Measurements from ENCODE around the gene PI4KA.

DNA sequence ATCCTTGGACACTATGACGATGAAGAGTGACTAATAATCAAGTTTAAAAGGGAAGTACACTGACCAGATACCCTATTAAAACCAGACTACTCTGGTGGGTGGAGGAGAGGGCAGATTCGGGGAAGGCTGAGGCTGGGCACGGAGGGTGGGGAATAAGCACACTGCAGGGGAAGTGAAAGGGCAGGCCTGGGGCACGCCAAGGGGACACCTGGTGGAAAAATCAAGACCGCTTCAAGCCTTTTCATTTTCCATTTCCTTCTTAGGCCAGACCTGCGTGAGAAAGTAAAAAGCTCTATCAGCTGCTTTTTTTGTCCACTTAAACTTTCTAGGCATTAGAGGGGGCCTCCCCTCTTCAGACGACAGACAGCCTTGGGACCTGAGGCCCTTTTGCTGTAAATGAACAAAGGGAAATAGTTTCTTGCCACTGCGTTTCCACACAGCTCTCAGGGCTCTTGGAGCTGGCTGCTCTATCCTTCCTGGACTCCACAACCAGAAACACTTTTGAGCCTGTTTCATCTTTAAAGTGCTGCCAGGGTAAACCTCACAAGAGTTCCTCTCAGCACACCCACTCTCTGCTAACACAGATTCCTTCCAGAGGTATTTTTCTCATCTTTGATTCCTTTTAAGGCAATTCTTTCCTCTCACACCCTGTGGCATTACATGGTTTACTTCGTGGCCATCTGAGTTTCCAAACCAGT is 109.7 kb downstream of the PI4KA start:
- TF ChIP-seq ZNF8 (CRISPR knock-in tag; IDR thresholded peaks at IDR 0.05) (no peak), TCF4 (CRISPR knock-in tag; IDR thresholded peaks at IDR 0.05; ENCODE audit: borderline replicate concordance) (no peak), ARNTL (CRISPR knock-in tag; IDR thresholded peaks at IDR 0.05; ENCODE audit: borderline replicate concordance, low read depth) (no peak), ZFP30 (CRISPR knock-in tag; IDR thresholded peaks at IDR 0.05) (no peak), GLIS3 (CRISPR knock-in tag; IDR thresholded peaks at IDR 0.05) (no peak), ZFP3 (CRISPR knock-in tag; IDR thresholded peaks at IDR 0.05) (no peak), RARB (CRISPR knock-in tag; IDR thresholded peaks at IDR 0.05) (no peak)
- TF ChIP-seq, protein P1, sequence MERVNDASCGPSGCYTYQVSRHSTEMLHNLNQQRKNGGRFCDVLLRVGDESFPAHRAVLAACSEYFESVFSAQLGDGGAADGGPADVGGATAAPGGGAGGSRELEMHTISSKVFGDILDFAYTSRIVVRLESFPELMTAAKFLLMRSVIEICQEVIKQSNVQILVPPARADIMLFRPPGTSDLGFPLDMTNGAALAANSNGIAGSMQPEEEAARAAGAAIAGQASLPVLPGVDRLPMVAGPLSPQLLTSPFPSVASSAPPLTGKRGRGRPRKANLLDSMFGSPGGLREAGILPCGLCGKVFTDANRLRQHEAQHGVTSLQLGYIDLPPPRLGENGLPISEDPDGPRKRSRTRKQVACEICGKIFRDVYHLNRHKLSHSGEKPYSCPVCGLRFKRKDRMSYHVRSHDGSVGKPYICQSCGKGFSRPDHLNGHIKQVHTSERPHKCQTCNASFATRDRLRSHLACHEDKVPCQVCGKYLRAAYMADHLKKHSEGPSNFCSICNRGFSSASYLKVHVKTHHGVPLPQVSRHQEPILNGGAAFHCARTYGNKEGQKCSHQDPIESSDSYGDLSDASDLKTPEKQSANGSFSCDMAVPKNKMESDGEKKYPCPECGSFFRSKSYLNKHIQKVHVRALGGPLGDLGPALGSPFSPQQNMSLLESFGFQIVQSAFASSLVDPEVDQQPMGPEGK (CRISPR knock-in tag; IDR thresholded peaks at IDR 0.05; ENCODE audit: borderline replicate concordance), result no peak
- TF ChIP-seq, protein P2, sequence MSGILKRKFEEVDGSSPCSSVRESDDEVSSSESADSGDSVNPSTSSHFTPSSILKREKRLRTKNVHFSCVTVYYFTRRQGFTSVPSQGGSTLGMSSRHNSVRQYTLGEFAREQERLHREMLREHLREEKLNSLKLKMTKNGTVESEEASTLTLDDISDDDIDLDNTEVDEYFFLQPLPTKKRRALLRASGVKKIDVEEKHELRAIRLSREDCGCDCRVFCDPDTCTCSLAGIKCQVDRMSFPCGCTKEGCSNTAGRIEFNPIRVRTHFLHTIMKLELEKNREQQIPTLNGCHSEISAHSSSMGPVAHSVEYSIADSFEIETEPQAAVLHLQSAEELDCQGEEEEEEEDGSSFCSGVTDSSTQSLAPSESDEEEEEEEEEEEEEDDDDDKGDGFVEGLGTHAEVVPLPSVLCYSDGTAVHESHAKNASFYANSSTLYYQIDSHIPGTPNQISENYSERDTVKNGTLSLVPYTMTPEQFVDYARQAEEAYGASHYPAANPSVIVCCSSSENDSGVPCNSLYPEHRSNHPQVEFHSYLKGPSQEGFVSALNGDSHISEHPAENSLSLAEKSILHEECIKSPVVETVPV (CRISPR knock-in tag; IDR thresholded peaks at IDR 0.05), result no peak
- TF ChIP-seq, protein P3, sequence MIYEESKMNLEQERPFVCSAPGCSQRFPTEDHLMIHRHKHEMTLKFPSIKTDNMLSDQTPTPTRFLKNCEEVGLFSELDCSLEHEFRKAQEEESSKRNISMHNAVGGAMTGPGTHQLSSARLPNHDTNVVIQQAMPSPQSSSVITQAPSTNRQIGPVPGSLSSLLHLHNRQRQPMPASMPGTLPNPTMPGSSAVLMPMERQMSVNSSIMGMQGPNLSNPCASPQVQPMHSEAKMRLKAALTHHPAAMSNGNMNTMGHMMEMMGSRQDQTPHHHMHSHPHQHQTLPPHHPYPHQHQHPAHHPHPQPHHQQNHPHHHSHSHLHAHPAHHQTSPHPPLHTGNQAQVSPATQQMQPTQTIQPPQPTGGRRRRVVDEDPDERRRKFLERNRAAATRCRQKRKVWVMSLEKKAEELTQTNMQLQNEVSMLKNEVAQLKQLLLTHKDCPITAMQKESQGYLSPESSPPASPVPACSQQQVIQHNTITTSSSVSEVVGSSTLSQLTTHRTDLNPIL (CRISPR knock-in tag; IDR thresholded peaks at IDR 0.05; ENCODE audit: low read depth), result no peak

All from SK-N-SH treated with all-trans-retinoic acid at 6 μM for 48 hours (cell line).